GM18498 (cell line): ENCODE data around the gene BTBD3.

Source experiments
- ATAC-seq: cut with Tn5 transposase; IDR thresholded peaks from one replicate; pipeline ENCODE4 v1.9.1; 2021; ENCODE audit warnings: mild to moderate bottlenecking, moderate library complexity; ENCODE audit not compliant: unreplicated experiment

The BTBD3 gene

DNA sequence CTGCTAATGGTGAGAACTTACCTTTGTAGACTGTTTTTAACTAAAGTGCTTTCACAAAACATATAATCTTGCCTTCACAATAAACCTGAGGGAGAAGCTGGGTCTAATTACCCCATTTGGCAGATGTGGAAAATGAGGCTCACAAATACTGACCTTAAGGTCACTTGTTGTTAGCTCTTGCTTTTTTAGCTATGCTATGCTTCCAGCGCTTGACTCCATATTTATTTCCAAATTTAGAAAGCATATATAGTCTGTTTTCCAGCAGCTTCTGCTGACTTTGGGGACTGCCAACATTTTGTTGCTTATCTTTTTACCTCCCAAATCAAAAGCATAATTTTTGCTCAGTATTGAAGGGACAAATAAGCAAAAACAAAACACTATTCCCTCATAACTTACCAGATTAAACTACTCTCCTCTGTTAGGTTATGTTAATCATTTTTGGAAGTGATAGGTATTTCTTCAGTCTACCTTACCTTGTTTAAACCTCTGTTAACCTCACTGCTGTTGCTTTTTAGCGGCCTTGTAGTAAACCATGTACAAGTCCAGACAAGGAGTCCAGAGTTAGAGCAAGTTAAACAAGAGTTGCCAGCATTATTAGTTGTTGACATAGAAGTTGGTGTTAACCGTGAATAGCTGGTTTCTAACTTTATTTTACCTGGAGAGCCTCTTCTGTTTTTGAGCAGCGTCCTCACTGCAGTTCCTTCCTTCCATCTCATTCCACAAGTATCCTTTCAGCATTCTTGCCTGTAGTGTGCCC is 4.9 kb upstream of the BTBD3 start:
- ATAC-seq: no peak

DNA sequence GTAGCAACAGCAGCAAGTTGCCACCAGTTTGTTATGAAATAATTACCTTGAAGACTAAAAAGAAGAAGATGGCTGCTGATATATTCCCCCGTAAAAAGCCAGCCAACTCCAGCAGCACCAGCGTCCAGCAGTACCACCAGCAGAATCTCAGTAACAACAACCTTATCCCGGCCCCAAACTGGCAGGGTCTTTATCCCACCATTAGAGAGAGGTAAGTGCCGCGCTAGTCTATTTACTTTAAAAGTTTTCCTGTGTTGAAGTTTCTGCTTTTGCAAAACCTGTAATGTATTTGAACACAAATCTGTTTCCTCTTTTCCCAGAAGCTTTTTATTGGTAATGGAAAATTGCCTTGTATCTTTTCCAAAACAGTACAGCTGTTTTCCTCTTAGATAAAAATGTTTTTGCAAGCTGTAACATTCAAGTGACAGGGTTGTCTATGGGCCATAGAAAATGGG is 725 bp downstream of the BTBD3 start:
- no peak for ATAC-seq

DNA sequence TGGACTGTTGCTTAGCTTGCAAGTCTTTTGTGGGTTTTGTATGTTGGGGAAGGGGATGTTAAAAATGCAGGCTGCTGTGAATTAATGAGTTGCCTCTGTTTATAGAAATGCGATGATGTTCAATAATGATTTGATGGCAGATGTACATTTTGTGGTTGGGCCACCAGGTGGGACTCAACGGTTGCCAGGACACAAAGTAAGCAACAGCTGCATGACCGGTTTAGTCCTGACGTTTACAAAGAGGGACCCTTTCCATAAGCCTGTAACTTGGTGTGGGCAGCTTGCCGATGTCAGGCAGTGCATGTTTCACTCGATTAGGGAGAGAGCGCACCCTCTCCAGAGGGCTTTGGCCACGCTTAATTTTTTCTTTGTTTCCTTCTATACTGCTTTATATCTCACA is 1.3 kb downstream of the BTBD3 start:
- ATAC-seq: no peak

DNA sequence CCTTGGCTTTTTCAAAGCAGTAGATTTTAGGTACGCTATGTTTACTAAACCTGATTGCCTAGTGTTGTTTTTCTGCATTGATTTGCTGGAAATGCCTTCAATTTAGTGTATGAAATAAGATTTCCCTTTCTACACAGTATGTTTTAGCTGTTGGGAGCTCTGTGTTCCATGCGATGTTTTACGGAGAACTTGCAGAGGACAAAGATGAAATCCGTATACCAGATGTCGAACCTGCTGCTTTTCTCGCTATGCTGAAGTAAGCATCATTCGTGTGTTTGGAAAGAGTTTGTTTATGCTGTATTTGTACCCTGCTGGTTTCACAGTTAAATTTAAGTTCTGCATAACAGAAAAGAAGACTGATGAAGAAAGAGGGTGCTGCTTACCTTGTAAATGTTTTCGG is 1.9 kb downstream of the BTBD3 start:
- ATAC-seq: no peak

DNA sequence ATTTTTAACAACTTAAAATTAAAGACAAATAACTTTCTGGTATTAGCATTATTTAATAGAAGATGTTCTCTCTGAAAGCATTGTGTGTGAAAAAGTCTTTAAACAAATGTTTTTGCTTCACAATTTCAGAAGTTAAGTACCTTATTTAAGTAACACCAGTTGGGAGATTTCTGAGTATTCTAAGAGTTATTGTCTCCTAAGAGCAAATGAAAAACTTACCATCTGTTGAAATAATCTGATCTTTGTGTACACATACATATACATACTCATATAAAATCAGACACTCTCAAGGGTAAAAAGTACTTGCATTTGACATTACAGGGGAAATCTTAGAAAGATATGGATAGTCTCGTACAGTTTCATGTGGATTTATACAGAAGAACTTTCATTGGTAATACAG is 2.4 kb downstream of the BTBD3 start:
- no peak for ATAC-seq

DNA sequence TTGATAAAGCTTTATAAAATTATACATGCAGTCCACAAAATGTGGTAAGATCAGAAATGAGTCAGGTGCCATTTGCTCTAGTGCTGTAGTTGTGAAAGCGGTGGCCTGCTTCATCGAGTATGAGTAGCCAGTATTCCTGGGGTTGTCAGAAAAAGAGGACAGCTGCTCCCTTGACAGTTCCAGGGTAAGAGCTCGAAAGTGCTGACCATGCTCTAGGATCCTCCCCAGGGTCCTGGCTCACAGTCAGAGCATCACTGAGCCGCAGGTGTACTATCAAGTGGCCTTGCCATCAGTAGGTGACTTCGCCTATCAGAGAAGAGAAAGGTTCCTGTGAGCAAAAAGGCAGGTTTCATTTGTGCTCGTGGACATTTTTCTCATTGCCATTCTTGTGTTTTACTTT is 3.6 kb downstream of the BTBD3 start:
- no peak for ATAC-seq

DNA sequence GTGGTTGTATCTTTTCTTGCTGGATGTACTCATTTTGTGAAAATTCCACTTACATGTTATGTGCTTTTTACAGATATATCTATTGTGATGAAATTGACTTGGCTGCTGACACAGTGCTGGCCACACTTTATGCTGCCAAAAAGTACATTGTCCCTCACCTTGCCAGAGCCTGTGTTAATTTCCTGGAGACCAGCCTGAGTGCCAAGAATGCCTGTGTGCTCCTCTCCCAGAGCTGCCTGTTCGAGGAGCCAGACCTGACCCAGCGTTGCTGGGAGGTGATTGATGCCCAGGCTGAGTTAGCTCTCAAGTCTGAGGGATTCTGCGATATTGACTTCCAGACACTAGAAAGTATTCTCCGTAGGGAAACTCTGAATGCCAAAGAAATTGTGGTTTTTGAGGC is 4.9 kb downstream of the BTBD3 start:
- ATAC-seq: no peak

DNA sequence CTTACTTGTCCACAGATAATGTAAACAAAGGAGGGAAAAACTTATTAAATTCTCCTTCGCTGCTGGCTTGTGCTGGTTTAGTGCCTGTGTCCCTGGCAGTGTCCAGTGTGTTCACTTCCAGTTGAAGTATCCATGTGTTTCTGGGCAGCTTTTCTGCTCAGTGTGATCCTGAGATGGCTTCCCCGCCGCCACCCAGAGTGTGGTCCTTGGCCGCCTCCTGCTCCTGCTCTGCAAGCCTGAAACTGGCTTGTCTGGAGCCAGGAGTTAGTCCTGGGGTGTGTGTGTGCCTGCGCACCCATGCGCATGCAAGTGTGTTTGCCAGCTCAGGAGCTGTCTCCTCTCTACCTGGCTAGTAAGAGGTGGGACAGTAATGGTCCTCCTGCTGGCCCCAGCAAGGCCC is 7.2 kb downstream of the BTBD3 start:
- ATAC-seq: no peak

DNA sequence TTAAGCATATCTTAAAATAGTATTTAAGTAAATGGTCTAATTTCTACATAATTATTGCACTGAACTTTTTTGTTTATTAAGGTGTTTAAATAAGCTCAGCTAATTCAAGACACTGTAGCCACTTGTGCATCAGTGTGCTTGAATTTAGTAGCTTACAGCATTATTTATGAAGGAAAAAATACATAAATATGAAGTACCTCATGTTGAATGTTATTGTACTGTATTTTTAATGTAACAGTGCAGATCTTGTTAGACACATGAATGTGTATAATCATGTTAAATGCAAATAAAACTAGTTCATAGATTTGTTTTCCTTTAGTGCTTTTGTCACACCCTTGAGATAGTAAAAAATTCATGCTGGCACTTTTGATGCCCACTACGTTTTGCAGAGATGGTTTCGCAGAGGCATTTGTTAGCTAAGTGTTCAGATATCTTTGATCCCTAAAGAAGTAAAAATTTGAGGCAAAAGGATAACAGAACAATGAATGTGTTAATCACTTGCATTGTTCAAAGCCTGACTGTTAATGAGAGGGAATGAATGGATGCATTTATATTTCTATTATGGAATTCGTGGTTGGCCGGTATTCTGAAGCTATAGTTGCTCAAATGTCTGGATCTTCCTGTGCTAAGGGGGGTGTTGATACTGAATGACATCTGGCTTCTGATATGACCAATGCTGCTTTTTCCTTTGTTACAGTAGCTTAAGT is 8.8 kb downstream of the BTBD3 start:
- ATAC-seq: no peak

DNA sequence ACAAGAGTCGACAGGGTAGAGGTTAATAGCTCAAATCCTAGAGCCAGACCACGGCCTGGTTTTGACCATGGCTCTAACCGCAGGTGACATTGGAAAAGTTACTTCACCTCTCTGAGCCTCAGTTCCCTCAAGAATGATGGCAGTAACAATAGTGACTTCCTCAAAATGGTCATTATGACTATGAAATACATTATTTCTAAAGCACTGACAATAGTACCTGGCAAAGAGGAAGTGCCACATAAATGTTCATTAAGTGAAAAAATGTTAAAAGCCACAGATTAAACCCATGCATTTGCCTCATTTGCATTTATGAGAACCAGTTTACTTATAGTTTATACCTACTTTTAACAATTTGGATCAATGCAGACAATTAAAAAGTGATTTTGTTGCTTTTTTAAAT is 12.3 kb downstream of the BTBD3 start:
- ATAC-seq: no peak

DNA sequence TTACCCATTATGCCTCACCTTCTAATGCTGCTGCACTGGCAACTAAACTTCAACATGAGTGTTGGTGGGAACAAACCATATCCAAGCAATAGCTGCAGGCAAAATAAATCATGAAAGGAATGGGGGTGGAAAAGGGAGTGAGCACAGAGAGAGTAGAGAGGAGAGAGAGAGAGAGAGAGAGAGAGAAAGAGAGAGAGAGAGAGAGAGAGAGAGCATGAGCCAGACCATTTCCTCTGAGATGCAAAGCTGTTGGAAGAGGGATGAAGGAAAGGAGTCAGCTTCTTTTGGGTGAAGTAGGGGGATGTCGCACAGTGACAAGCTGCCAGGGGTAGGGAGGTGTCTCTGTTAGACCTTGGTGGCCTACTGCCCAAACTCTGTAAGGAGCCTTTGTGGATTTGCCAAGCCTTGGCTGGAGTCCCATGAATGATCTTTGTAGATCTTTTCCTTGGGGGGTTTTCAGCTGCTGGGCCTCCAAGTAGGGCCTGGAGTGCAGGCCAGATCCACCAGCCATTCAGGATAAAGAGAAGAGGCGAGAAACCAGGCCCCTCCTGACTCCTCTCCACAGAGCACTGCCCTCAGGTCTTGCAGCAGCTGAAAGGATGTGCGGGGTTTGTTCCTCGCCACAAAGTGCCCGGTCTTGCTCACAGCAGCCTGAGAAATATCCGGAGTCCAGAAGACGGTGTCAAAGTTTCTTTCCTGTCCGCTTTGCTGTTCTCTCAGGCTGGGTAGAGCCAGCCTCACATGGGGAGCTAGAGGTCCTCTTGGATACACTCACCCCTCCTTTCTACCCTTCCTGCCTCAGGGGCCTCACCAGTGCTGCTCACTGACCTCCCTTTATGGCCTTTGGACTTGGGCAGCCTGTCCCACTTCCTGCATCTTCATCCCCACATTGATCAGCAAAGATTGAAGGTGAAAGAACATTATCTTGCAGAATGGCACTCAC is 17.8 kb downstream of the BTBD3 start:
- no peak for ATAC-seq

DNA sequence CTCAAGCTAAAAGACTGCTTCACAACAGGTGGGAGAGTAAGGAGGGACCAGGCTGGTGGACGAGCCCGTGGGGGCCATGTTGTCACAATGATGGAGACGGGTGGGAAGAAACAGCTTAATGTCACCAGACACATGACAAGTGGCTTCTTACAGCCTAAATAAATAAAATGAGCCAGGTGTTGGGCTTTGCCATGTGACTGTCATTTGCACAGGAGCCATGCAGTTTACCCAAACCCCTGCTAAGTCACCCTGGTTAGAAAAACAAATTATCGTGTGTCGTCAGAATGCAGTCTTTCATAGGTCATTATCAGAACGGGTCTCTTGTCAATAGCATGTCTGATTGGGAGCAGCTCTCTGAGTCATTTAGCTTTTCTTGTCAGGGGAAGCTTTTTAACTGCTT is 18.5 kb downstream of the BTBD3 start:
- no peak for ATAC-seq

DNA sequence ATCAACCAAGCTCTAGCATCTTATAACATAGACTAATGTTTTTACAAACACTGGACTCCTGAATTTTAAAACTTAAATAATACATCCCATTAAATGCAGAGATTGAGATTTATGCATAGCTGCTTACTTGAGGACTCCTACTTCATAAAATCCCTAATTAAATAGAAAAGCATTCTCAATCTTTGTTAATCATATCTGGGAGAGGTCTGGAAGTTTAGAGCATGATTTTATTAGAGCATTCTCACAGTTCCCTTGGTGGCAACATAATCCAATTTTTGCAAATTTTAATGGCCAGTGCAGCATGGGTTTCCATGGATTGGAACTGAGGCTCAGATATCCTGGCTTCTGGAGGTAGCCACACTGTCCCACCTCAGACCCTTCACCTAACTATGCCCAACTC is 19.5 kb downstream of the BTBD3 start:
- no peak for ATAC-seq

DNA sequence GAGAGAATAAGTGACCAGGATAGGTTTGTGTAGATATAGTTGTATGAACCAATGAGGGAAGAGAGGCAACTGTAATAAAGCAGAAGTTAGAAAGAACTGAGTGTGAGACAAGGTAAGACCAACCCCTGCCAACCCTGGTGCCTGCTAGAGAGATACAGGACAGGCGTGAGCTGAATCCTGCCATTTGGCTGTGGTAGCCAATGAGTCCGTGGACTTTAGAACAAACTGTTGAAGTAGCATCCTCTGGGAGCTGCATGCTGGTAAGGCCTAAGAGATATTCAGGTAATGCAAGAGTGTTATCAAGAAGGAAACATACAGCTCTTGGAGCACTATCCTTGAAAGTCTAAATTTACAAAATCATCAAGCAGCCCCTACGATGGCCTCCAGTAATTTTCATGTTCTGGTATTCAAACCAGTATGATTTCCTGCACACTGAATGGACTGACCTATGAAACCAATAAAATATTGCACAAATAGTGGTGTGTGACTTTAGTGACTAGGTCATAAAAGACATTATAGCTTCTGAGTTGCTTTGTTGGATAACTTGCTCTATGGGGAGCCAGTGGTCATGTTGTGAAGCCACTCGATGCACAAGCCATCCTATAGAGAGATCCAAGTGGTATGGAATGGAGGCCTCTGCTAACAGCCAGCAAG is 24.0 kb downstream of the BTBD3 start:
- ATAC-seq: no peak

DNA sequence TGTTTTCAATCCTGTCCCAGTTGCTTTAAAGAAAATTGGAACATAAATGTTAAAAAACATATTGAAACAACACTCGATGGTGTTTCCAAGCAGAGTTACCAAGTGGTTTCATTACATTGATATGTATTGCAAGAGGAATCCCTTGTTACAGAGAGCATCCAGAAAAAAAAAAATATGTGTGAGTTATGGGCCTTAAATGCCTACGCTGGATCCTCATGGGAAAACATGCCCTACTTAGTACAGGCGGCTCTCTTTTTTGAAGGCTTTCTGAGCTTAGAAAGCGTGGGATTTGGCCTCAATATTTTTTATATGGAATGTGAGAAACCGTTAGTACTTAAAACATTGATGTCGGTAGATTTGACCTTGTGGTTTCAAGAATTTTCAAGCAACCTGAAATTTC is 26.1 kb downstream of the BTBD3 start:
- no peak for ATAC-seq

DNA sequence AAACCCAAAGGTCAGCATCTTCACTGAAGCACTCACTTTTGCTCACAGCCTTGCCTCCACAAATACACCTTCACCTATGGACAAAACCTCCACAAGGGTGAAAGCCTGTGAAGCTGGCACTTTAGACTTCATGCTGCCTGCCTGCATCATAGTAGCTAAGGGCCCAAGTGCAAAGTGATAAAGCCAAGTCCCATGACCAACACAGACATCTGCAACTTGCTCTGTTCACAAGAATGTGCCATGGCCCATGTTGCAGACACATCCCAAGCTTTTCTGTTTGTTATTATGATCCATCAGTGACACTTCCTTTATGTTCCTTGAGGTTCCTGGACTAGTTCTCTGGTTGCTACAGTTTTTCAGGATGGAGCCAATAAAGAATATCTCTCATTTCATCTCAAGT is 31.1 kb downstream of the BTBD3 start:
- ATAC-seq: no peak

DNA sequence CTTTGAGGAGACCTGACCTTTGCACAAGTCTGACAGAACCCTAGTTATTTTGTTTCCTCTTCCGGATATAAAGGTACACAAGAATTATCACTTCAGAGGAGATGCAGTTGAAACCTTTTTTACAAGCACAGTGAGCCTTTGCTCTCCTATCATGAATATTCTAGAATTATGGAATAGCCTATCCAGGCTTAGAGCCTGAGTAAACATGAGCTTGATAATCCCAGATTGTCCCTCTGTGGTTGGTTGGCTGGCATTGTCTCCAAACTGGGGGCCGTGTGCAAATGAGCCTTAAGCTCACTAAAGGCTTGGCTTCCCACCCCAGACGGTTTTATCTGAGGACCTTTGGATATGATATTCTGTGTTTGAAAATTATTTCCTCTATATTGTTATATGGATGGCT is 32.0 kb downstream of the BTBD3 start:
- no peak for ATAC-seq

DNA sequence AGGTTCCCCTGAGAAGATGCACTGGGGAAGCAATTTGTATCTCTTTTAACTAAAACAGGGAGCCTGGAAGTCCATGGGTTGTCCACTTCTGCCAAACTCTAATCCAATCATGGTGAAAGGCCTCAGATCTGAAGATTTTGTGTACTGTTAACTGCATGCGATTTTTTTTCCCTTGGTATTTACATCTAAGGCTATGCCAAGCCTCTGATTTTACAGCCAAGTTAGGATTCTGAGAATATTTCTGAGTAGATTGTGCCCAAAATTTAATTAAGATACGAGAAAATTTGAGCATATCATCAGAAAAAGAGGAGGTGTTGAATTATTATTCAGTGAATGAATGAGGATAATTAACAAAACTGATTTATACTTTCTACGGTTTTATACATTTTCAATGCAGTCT is 34.0 kb downstream of the BTBD3 start:
- no peak for ATAC-seq

DNA sequence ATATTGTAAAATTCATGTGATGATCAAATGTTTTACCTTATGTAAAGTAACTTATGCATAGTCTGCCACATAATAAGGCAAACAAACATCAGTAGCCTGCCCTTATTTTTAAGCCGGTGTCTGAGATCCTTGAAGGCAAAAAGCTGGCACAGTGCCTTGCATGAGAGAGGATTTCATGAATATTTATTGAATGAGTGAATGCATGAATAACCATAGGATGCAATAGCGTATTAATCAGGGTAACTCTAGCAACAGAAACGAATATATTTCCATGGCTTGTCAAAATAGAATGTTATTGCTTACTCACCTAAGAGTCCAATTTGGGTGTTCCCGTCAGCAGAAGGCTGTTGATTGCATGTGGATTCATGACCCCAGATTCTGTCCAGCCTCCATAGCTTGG is 34.9 kb downstream of the BTBD3 start:
- no peak for ATAC-seq

DNA sequence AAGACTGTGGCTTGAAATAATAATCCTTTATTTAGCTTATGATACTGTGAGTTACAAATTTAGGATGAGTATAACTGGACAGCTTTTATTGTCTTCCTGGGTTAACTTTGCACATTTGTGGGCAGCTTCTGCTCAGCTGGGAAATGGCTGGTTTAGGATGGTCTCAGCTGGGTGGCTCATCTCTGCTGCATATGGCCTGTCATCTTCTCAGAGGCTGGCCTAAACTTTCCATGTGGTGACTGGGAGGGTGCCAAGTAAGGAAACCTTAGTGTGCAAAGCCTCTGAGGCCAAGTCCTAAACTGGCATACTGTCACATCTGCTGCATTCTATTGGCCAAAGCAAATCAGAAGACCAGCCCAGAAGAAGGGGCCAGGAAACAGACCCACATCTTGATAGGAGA is 40.2 kb downstream of the BTBD3 start:
- ATAC-seq: no peak

DNA sequence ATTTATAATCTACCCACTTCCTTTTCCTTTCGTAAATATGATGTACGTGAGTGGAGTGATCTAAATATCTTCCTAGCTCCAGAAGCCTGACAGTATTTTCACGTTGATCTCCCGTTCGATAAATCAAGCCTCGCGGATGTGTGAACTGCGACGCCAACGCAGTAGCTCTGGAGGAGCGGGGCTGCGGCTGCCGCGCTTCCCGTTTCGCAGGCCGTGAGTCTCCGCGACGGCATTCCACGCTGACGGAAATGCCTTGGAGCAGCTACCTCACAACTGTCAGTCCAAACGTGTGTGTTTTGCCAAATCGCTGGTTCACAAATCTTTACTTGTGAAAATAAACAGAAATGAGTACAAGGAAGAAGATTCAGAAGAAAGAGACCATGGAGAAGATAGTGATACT is 41.2 kb downstream of the BTBD3 start:
- ATAC-seq: no peak
